HepG2 (cell line): ENCODE measurements around the gene DIPK1B. TPM values are rescaled to one million over a fixed set of nuclear protein-coding genes. Genes with fewer than 3 reads are reported as not detected.

Source experiments
- ATAD3A ChIP-seq: sonication (generic); formaldehyde crosslinking; IDR thresholded peaks from 2 replicates; pipeline ENCODE4 v1.4.0; 2020; ENCODE audit warnings: missing genetic modification reagents
- CBFB ChIP-seq: sonication (generic); formaldehyde crosslinking; IDR thresholded peaks from 2 replicates; pipeline ENCODE4 v1.4.0; 2020; ENCODE audit warnings: missing genetic modification reagents
- ELF4 ChIP-seq: sonication (generic); formaldehyde crosslinking; IDR thresholded peaks from 2 replicates; pipeline ENCODE4 v1.5.0; 2020; ENCODE audit warnings: missing genetic modification reagents, mild to moderate bottlenecking, moderate library complexity, borderline replicate concordance
- ETV6 ChIP-seq: sonication (generic); formaldehyde crosslinking; conservative IDR thresholded peaks from 2 replicates; pipeline ENCODE4 v1.4.0; 2020; ENCODE audit warnings: missing genetic modification reagents
- GLI4 ChIP-seq: sonication (generic); formaldehyde crosslinking; IDR thresholded peaks from 2 replicates; pipeline ENCODE4 v1.5.1; 2020; ENCODE audit warnings: missing genetic modification reagents, mild to moderate bottlenecking, moderate library complexity, borderline replicate concordance
- HNRNPK ChIP-seq: fragments of 200-400 bp; formaldehyde crosslinking; IDR thresholded peaks from 2 replicates; pipeline ENCODE4 v1.6.1; 2018; ENCODE audit warnings: low read length, low read depth, moderate library complexity, mild to moderate bottlenecking; ENCODE audit not compliant: poor library complexity, severe bottlenecking
- HNRNPLL ChIP-seq: fragments of 200-400 bp; formaldehyde crosslinking; IDR thresholded peaks from 2 replicates; pipeline ENCODE4 v1.6.1; 2017; ENCODE audit warnings: mild to moderate bottlenecking, low read depth, low read length; ENCODE audit not compliant: poor library complexity, severe bottlenecking
- MAZ ChIP-seq, 2 experiments: sonication (generic) in 1 of 2; formaldehyde crosslinking in 1 of 2; IDR thresholded peaks; 2 replicates each; pipeline versions ENCODE4 v1.5.0 to v1.6.1; 2012 to 2020; ENCODE audit warnings: low read depth in 2 of 2, mild to moderate bottlenecking in 2 of 2, borderline replicate concordance in 1 of 2, improper control_type of control experiment in 1 of 2, low read length in 1 of 2, missing genetic modification reagents in 1 of 2, moderate library complexity in 1 of 2
- MXD4 ChIP-seq: IDR thresholded peaks from 2 replicates; pipeline ENCODE4 v1.6.1; 2016; ENCODE audit warnings: mild to moderate bottlenecking, missing biosample characterization, missing genetic modification reagents
- PHB2 ChIP-seq: fragments of 450-650 bp; IDR thresholded peaks from 2 replicates; pipeline ENCODE4 v1.6.1; 2018; ENCODE audit not compliant: partially characterized antibody
- SMARCE1 ChIP-seq: fragments of 450-650 bp; IDR thresholded peaks from 2 replicates; pipeline ENCODE4 v1.6.1; 2017; ENCODE audit warnings: borderline replicate concordance
- THAP11 ChIP-seq: IDR thresholded peaks from 2 replicates; pipeline ENCODE4 v1.6.1; 2016; ENCODE audit warnings: missing biosample characterization, missing genetic modification reagents
- THYN1 ChIP-seq: sonication (generic); formaldehyde crosslinking; IDR thresholded peaks from 2 replicates; pipeline ENCODE4 v1.8.1; 2023; ENCODE audit warnings: low read depth, mild to moderate bottlenecking, moderate library complexity, missing genetic modification reagents, borderline replicate concordance
- TOE1 ChIP-seq: sonication (generic); formaldehyde crosslinking; IDR thresholded peaks from 2 replicates; pipeline ENCODE4 v1.4.0; 2020; ENCODE audit warnings: mild to moderate bottlenecking, missing genetic modification reagents
- U2AF2 ChIP-seq: fragments of 200-400 bp; formaldehyde crosslinking; IDR thresholded peaks from 2 replicates; pipeline ENCODE4 v1.6.1; 2017; ENCODE audit warnings: low read depth, mild to moderate bottlenecking, low read length
- ZBTB2 ChIP-seq: sonication (generic); formaldehyde crosslinking; IDR thresholded peaks from 2 replicates; pipeline ENCODE4 v1.8.0; 2022; ENCODE audit warnings: low read depth, missing genetic modification reagents
- ZFP82 ChIP-seq: sonication (generic); formaldehyde crosslinking; IDR thresholded peaks from 2 replicates; pipeline ENCODE4 v1.5.1; 2020; ENCODE audit warnings: mild to moderate bottlenecking, missing genetic modification reagents, borderline replicate concordance
- ZNF235 ChIP-seq: sonication (generic); formaldehyde crosslinking; IDR thresholded peaks from 2 replicates; pipeline ENCODE4 v1.8.1; 2023; ENCODE audit warnings: mild to moderate bottlenecking, missing genetic modification reagents, borderline replicate concordance
- ZNF253 ChIP-seq: sonication (generic); formaldehyde crosslinking; IDR thresholded peaks from 2 replicates; pipeline ENCODE4 v1.8.0; 2022; ENCODE audit warnings: mild to moderate bottlenecking, missing genetic modification reagents, borderline replicate concordance
- ZNF33A ChIP-seq: sonication (generic); formaldehyde crosslinking; IDR thresholded peaks from 2 replicates; pipeline ENCODE4 v1.5.1; 2020; ENCODE audit warnings: missing genetic modification reagents, mild to moderate bottlenecking, moderate library complexity, borderline replicate concordance
- ZNF446 ChIP-seq: sonication (generic); formaldehyde crosslinking; IDR thresholded peaks from 2 replicates; pipeline ENCODE4 v1.5.0; 2020; ENCODE audit warnings: mild to moderate bottlenecking, missing genetic modification reagents
- ZNF7 ChIP-seq: IDR thresholded peaks from 2 replicates; pipeline ENCODE4 v1.6.1; 2016; ENCODE audit warnings: missing biosample characterization, missing genetic modification reagents
- ZNF709 ChIP-seq: sonication (generic); formaldehyde crosslinking; IDR thresholded peaks from 2 replicates; pipeline ENCODE4 v1.5.0; 2020; ENCODE audit warnings: mild to moderate bottlenecking, missing genetic modification reagents
- polyA plus RNA-seq, 8 experiments: library from polyadenylated mRNA; depleted of rRNA in 3 of 8; stranded (reverse) in 7 of 8; unstranded in 1 of 8; fragments of >200 nt; fragmentation: Illumina TruSeq in 4 of 8; extraction: Trizol in 4 of 8; gene quantifications; 2 replicates each; pipeline versions ENCODE4 v1.2.1 to v1.2.3, GENCODE V29; 2011 to 2016; ENCODE audit warnings: low read depth in 4 of 8, missing spikeins in 1 of 8, mixed read lengths in 1 of 8; ENCODE audit not compliant: insufficient read depth in 1 of 8
- total RNA-seq, 5 experiments: library from RNA; depleted of rRNA; stranded (reverse); fragments of >200 nt; fragmentation: Illumina TruSeq; extraction: Trizol; gene quantifications; 2 replicates each; pipeline ENCODE4 v1.2.3, GENCODE V29; 2016; ENCODE audit warnings: low read depth in 1 of 5
- TF ChIP-seq, protein P1 (sequence below): sonication (generic); formaldehyde crosslinking; IDR thresholded peaks from 2 replicates; pipeline ENCODE4 v1.4.0; 2020; ENCODE audit warnings: missing genetic modification reagents, borderline replicate concordance
- TF ChIP-seq, protein P2 (sequence below): sonication (generic); formaldehyde crosslinking; IDR thresholded peaks from 2 replicates; pipeline ENCODE4 v1.8.0; 2022; ENCODE audit warnings: mild to moderate bottlenecking, missing genetic modification reagents, moderate library complexity

Gene DIPK1B
- total and polyA plus RNA-seq, 2 of the 13 experiments (the other 11 are each of a cell fraction or from before 2014, with no cell fraction given): 0.18 to 3.9 TPM

DNA sequence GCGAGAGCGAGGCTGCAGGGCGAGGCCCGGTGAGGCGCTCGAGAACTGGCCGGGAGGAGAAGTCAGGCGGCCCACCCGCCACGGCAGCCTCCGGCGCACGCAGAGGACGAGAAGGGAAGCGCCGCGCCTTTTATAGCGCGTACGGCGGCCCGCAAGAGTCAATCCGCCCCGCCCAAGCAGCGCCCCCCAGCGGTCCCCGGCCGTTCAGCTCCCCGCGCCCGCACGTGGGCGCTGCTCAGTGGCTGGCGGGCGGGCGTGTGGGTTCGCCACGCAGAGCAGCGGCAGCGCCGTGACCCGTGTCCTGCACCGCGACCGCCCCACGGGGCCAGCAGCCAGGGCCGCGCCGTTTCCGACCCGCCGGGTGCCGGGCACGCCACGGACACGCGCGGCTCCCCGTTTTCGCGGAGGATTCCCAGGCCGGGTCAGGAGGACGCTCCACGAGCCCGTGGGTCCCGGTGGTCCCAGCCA, 15.7 kb downstream of the DIPK1B start (continued):
- TF ChIP-seq HNRNPK: peak; percentile 30
- TF ChIP-seq THAP11 (CRISPR knock-in tag): peak; percentile 91
- TF ChIP-seq, protein P1, sequence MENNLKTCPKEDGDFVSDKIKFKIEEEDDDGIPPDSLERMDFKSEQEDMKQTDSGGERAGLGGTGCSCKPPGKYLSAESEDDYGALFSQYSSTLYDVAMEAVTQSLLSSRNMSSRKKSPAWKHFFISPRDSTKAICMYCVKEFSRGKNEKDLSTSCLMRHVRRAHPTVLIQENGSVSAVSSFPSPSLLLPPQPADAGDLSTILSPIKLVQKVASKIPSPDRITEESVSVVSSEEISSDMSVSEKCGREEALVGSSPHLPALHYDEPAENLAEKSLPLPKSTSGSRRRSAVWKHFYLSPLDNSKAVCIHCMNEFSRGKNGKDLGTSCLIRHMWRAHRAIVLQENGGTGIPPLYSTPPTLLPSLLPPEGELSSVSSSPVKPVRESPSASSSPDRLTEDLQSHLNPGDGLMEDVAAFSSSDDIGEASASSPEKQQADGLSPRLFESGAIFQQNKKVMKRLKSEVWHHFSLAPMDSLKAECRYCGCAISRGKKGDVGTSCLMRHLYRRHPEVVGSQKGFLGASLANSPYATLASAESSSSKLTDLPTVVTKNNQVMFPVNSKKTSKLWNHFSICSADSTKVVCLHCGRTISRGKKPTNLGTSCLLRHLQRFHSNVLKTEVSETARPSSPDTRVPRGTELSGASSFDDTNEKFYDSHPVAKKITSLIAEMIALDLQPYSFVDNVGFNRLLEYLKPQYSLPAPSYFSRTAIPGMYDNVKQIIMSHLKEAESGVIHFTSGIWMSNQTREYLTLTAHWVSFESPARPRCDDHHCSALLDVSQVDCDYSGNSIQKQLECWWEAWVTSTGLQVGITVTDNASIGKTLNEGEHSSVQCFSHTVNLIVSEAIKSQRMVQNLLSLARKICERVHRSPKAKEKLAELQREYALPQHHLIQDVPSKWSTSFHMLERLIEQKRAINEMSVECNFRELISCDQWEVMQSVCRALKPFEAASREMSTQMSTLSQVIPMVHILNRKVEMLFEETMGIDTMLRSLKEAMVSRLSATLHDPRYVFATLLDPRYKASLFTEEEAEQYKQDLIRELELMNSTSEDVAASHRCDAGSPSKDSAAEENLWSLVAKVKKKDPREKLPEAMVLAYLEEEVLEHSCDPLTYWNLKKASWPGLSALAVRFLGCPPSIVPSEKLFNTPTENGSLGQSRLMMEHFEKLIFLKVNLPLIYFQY (CRISPR knock-in tag): peak; percentile 56; the same call in 1 of the 2 replicates
- peak; percentile 58; the same call in 1 of the 2 replicates for TF ChIP-seq ZFP82 (CRISPR knock-in tag)
- peak; percentile 62; the same call in 1 of the 2 replicates for TF ChIP-seq ZNF709
- no peak for TF ChIP-seq ZNF7 (CRISPR knock-in tag)
- peak; percentile 85 for TF ChIP-seq MAZ (IDR thresholded peaks at IDR 0.05; ENCODE audit: borderline replicate concordance, low read depth, low read length)
- peak; percentile 96 for TF ChIP-seq MAZ (CRISPR knock-in tag; IDR thresholded peaks at IDR 0.05; ENCODE audit: low read depth)
- no peak for TF ChIP-seq ATAD3A
- no peak; the same call in 1 of the 2 replicates for TF ChIP-seq ETV6 (CRISPR knock-in tag)
- no peak for TF ChIP-seq THYN1
- no peak for TF ChIP-seq ZNF253 (CRISPR knock-in tag)
- TF ChIP-seq TOE1 (CRISPR knock-in tag): no peak
- peak; percentile 89 for TF ChIP-seq MXD4 (CRISPR knock-in tag)
- peak; percentile 58 for TF ChIP-seq HNRNPLL
- TF ChIP-seq U2AF2: no peak
- TF ChIP-seq PHB2: no peak
- TF ChIP-seq ZBTB2 (CRISPR knock-in tag): peak; percentile 40; the same call in 1 of the 2 replicates
- peak; percentile 88 for TF ChIP-seq CBFB (CRISPR knock-in tag)
- TF ChIP-seq ZNF33A (CRISPR knock-in tag): no peak
- no peak for TF ChIP-seq SMARCE1
- 0 out of 2 replicates have a peak, but pooled peaks have one; percentile 20 for TF ChIP-seq GLI4
- no peak; the same call in none of the 2 replicates for TF ChIP-seq ZNF446
- TF ChIP-seq ELF4 (CRISPR knock-in tag): no peak
- peak; percentile 84 for TF ChIP-seq ZNF235 (CRISPR knock-in tag)
- TF ChIP-seq, protein P2, sequence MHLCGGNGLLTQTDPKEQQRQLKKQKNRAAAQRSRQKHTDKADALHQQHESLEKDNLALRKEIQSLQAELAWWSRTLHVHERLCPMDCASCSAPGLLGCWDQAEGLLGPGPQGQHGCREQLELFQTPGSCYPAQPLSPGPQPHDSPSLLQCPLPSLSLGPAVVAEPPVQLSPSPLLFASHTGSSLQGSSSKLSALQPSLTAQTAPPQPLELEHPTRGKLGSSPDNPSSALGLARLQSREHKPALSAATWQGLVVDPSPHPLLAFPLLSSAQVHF (CRISPR knock-in tag): peak; percentile 38; the same call in 1 of the 2 replicates
